ENCODE results near the gene SPDYE1.
"Not testable (repeated sequence)": the region's sequence is repeated elsewhere in the genome, so short reads cannot be mapped to it uniquely, and the experiment has no call there.

The SPDYE1 gene

GRCh38 chr7:43997532-43997931, at the start of gene SPDYE1:
TSS of gene SPDYE1 (plus strand) at chr7:43997897. CDS start at chr7:43999950, 2,053 bp downstream.
- not testable (repeated sequence) for DNase-seq

- no peak for DNase-seq
These were observed 45.7 kb upstream of the SPDYE1 start for GRCh38 chr7:43952028-43952427.

GRCh38 chr7:43953071-43953470, 44.6 kb upstream of the SPDYE1 start:
- no peak for DNase-seq

- DNase-seq = no peak
These were observed 43.0 kb upstream of the SPDYE1 start for GRCh38 chr7:43954524-43955228.

- no peak for DNase-seq
These were observed 41.7 kb upstream of the SPDYE1 start for GRCh38 chr7:43956027-43956426.

- DNase-seq = no peak
These were observed 36.8 kb upstream of the SPDYE1 start for GRCh38 chr7:43960933-43961332.

- DNase-seq = not testable (repeated sequence)
These were observed 31.3 kb upstream of the SPDYE1 start for GRCh38 chr7:43966392-43966791.

- not testable (repeated sequence) for DNase-seq
These were observed 29.3 kb upstream of the SPDYE1 start for GRCh38 chr7:43968172-43969040.

- not testable (repeated sequence) for DNase-seq
These were observed 28.1 kb upstream of the SPDYE1 start for GRCh38 chr7:43969586-43969985.

- not testable (repeated sequence) for DNase-seq
These were observed 27.0 kb upstream of the SPDYE1 start for GRCh38 chr7:43970698-43971097.

GRCh38 chr7:43974033-43974573, 23.6 kb upstream of the SPDYE1 start:
- DNase-seq = not testable (repeated sequence)

- DNase-seq = not testable (repeated sequence)
These were observed 22.8 kb upstream of the SPDYE1 start for GRCh38 chr7:43974725-43975482.

GRCh38 chr7:43977525-43977924, 20.2 kb upstream of the SPDYE1 start:
- DNase-seq = no peak

- not testable (repeated sequence) for DNase-seq
These were observed 19.6 kb upstream of the SPDYE1 start for GRCh38 chr7:43978102-43978501.

GRCh38 chr7:43982848-43983247, 14.8 kb upstream of the SPDYE1 start:
- not testable (repeated sequence) for DNase-seq

- DNase-seq = not testable (repeated sequence)
These were observed 14.0 kb upstream of the SPDYE1 start for GRCh38 chr7:43983736-43984135.

GRCh38 chr7:43985904-43986864, 11.5 kb upstream of the SPDYE1 start:
- peak; percentile 80 for DNase-seq

- not testable (repeated sequence) for DNase-seq
These were observed 10.2 kb upstream of the SPDYE1 start for GRCh38 chr7:43987476-43987875.

- DNase-seq = not testable (repeated sequence)
These were observed 7.6 kb upstream of the SPDYE1 start for GRCh38 chr7:43990011-43990585.

- not testable (repeated sequence) for DNase-seq
These were observed 6.9 kb upstream of the SPDYE1 start for GRCh38 chr7:43990829-43991228.

GRCh38 chr7:43992896-43993295, 4.8 kb upstream of the SPDYE1 start:
- not testable (repeated sequence) for DNase-seq

All from stimulated activated naive CD4-positive, alpha-beta T cell treated with Interleukin-2 at 50 U/mL for 16 hours (primary cell).